ENCODE data around the gene RELN.

RELN gene

DNA sequence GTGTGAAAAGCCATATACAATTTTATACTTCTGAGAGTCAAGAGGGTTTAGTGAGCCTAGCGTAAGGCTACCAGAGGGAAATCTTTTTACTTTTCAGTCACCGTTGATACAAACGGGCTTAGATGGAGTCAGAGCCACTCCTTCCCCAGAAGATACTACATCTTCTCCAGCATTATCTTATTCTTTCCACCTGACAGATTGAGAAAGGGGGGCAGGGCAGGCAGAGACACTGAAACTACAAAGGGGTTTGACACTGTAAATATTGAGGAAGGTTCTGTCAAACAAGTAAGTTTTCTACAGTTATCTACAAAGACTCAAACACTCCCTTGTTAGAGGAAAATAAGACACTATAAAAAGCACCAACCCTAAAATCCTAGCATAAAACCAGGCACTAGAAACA, 100.0 kb downstream of the RELN start:
- DNase-seq: no peak

DNA sequence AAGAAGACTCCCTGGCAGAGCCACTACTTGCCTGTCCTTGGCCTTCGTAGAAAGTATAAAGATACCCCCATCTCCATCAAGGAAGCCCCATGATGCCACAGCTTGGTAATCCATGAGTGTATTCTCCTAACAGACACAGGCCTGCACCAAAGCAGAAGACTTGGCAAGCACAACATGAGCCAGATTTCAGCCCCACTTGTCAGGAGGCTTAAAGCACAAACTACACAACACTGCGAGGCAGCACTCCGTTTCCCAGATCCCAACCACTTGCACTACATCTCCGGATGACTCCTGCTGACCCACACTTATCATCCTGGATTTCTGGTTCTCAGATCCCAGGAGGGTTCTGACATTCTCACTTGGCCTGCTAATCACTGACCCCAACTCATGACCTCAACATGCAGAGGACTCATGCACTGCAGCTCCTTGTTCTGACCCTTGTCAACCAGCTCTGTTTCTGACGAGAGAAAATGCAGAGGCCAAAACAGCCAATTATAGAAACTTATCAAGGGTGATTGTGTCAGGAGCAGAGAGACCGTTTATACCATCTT, 100.8 kb downstream of the RELN start:
- no peak for DNase-seq

DNA sequence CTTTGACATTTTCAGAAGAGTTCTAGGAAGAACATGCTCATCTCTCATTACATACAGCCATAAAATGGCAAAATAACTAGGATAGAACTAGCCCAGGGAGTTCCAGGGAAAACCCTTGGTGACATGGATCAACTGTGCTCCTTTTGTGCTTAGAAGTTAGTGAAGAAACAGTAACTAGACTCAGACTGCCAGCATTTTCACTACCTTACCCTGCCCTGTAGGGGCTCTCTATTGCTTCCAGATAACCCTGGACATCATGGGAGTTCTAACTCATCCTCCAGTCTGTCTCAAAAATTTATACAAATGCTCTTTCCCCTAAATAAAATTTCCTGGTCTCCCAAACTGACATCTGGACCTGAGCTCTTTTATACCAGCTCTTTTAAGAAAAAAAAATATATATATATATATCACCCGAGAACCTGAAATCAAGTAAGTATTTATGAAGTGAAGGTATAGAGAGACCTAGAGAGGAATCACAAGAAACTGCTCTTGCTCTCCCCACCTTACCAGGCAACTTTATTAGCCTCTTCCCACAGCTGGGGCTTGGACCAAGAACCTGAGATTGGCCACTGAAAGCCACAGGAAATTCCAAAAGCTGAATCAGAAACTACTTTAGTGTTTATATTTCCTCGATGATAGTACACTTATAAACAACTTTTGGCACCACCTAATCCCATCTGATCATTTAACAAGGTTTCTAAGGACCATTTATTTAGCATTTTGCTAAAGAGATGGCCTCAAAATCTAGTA, 101.4 kb downstream of the RELN start:
- DNase-seq: no peak

- no peak for DNase-seq
Measured at GRCh38 chr7:103887050-103887449, 102.4 kb downstream of the RELN start.

DNA sequence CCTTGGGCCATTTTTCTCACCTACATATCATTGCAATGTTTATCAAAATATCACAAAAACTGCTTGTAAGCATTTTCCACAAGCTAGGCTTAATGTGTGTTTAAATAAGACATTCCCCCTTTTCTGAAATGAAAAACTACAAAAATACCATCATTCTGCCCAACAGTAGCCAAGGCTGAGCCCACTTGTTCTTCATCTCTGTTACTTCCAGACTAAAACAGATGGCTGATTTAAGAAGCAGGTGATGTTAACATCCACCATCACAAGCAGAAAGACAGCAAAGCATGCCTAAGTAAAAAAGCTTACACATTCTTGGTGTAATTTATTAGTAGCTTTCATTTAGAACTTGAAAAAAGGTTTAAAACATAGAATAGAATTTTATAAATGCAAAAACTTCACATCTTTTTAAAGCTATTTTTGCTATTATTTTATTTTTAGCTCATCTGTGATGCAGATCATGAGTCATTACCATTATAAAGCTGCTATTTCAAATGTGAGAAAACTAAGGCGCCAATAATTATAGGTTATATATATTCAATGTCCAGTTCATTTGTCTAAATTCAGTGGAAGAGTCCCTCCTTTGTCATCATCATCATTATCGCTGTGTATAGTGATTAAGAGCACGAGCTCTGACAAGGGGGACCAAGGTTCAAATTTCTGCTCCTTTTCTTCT, 109.4 kb downstream of the RELN start:
- no peak for DNase-seq

GRCh38 chr7:103879411-103879810, 110.0 kb downstream of the RELN start:
- DNase-seq: no peak

DNA sequence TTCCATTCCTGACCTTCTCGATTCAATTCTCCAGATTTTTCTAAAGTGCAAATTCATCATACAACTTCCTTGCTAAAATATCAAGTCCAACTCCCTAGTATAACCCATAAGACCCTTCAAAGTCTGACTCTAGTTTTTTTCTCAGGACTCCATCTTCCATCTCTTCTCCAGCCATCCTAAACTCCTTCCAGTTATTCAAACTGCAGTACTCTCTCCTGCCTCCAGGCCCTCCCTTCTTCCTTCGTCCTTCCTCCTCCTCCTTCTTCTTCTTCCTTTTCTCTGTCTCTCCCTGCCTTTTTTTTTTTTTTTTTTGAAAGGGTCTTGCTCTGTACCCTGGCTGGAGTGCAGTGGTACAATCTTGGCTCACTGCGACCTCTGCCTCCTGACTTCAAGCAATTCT, 111.9 kb downstream of the RELN start:
- no peak for DNase-seq

DNA sequence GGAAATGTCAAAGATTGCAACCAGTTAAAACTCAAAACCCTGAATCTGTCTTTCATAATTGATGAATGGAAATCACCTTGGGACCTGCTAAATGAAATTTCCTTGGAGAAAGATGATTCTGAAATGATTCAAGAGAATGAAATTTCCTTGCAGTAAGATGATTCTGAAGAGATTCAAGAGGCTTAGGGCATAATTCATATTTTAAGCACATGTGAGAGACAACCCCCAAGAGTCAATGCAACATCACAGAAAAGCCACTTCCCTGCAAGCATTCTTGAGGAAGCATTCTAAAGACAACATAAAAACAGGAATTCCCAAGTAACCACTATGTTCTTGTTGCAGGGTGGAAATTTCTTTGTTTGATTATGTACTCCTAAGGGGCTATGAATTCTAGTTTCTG, 113.7 kb downstream of the RELN start:
- no peak for DNase-seq

- no peak for DNase-seq
Measured at GRCh38 chr7:103871473-103871872, 118.0 kb downstream of the RELN start.

GRCh38 chr7:103870664-103871063, 118.8 kb downstream of the RELN start:
- DNase-seq: peak; percentile 19

DNA sequence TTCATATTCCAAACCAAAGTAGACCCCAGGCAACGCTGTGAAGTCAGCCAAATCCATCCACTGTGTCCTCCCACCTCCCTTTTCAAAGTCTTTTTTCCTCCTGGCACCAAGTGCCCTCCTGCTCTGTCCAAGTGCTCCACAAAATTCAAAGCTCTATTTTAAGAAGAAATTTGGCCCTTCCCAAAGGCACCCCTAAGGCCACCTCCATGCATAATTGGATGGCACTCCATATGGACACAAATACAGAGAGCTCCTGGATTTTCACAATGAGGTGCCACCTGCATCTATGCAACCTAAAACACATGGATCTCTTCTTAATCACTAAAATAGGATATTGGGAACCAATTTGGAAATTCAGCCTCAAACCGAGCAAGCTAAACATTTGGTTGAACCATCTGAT, 121.6 kb downstream of the RELN start:
- DNase-seq: peak; percentile 19

- peak; percentile 79 for DNase-seq
Measured at GRCh38 chr7:103866919-103867318, 122.5 kb downstream of the RELN start.

DNA sequence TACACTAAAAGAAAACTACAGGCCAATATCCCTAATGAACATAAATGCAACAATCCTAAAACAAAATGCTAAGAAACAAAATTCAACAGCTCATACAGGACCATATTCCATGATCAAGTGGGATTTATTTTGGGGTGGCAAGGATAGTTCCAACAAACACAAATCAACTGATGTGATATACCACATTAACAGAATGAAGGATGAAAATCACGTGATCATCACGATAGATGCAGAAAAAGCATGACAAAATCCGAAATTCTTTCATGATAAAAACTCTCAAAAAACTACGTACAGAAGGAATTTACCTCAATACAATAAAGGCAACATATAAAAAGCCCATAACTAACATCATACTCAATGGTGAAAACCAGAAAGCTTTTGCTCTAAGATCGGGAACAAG, 124.0 kb downstream of the RELN start:
- DNase-seq: no peak

DNA sequence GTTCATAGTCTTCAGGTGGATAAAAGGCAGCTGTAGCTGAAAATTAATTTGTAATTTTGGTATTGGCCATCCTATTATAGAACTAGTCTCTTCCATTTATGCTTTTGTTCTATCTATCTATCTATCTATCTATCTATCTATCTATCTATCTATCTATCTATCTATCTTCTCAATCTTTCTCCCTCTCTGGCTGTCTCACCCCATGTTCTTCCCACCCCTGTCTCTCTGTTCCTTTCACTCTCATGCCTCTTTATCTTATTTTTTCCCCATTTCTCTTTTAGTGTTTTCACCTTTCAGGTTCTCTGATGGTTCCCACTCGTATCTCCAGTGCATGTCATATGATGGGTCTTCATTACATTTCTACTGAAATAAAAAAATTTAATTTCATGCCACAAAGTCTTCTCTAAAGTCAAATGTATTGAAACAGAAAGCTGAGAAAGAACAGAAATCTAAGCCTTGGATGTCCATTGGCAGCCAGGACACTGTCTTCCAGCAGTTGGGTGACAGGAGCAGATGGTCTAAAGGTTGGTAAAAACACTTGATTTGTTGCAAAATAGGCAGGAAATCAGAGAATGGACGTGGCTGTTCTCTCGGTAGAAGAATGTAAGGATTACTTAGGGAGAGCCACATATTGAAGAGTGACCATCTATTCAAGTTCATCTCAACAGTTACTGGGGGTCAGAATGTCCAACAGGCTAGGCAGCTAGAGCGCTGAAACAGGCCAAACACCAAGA, 127.0 kb downstream of the RELN start:
- no peak for DNase-seq

DNA sequence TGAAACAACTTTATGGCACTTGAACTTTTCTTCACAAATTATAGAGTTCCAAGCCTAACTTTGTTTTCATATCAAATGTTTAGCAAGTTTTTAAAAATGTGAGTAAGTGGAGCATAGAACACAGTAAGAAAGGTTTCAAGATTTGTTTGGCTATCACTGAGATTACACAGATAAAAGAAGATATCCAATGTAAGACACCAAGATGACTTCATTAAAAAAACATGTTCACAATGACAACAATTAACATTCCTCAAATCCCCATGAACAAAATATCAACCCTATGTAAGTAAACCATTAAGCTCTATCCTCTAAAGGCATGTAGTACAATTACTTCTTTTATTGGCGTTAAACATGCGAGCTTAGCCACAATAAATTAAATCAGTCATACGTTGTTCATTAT, 129.7 kb downstream of the RELN start:
- no peak for DNase-seq

DNA sequence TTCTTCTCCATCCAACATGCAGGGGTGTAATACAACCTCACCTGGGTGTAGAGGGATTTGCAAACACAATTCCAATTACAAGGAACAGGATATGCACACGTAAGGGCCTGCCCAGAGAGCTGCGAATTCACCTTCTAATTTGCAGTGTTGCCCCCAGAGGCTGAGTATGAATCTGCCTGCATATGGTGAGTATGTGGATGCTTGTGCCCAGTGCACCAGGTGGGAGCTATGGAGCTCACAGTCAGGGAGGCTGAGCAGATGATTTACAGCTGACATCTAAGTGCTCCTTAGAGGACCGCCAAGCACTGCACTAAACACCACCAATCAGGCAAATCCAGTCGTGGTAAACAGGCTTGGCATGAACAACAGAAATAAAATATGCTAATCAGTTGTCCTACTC, 132.0 kb downstream of the RELN start:
- peak; percentile 71 for DNase-seq

DNA sequence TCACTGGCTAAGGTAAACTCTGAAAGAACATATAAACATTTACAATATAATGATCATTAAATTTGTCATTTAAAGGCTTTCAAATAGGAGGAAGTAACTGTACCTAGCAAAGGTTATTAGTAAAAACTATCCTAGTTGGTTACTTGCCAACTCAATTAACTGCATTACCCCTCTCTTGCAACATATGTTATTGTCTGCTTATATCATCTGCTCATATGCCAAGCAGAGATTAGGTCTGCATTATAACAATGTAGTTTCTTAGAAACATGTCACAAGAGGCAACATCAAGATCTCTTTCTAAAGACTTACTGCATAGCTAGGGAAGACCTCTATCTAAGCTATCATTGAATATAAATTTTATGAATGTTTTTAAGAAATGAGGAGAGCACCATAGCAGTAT, 132.5 kb downstream of the RELN start:
- DNase-seq: no peak

DNA sequence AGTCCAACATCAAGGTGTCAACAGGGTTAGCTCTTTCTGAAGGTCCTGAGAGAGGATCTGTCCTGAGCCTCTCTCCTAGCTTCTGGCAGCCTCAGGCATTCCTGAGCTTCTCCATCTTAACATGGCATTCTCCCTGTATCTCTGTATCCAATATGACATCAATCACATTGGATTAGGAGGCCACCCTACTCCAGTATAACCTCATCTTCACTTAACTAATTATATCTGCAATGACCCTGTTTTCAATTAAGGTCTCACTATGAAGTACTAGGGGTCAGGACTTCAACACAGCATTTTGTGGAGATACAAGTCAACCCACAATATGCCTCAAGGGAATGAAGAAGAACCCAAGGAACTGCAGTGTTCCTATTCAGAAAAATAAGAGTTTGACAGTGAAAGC, 133.8 kb downstream of the RELN start:
- DNase-seq: no peak

DNA sequence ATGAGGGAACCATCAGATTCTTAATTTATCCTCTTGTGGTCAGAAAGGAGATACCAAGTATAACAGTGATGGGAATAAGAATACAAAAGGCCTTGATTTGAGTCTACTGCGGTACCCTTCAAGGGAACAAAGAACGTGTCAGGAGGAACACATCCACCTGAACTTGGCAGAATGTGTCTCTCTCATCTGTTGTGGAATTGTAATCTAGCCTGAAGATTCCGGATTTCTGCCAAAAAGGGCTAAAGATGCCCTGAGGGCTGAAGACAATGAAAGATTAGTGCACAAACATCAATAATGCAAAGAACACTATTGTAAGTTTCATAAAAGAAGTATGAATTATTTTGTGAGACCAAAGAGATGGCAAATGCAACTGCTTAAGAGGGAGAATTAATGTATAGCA, 134.8 kb downstream of the RELN start:
- DNase-seq: no peak

- no peak for DNase-seq
Measured at GRCh38 chr7:103851357-103851756, 138.1 kb downstream of the RELN start.

DNA sequence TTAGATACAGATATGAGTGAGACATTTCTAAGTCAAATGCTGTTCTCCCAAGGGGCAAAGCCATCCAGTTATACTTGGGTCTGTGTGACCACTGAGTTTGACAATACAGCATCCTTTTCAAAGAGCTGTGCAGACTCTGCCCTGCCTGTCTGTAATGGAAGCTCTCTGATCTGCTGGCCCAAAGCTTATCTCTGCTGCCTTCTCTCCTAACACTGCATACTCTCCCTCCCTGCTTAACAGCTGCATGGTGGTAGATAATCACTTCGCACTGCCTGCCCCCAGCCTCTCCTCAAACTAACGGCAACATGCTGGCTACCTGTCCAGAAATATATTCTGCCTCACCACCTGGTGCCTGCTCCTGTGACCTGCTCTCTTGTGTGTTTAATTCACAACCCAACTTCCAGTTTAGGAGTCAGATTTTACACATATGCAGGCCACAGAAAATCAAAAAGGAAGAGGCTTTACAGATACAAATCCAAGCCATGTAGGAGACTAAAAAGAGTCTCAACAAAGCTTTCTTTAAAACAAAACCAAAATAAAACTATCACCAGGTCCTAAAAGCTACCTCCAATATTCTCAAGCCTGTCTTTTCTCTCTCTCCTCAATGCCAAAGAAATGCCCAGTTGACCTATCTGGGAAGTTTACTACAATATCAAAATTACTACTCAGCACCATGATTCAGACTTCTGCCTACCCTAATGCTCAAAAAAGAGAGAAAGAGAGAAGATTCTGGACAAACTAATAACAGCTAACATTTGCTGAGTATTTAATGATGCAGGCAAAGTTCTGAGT, 145.6 kb downstream of the RELN start:
- no peak for DNase-seq

- no peak for DNase-seq
Measured at GRCh38 chr7:103833401-103833800, 156.1 kb downstream of the RELN start.

- no peak for DNase-seq
Measured at GRCh38 chr7:103832438-103832837, 157.0 kb downstream of the RELN start.

Data from NCI-H1092 (cell line).